Measurements from ENCODE around the gene KLF13. TPM values are rescaled to one million over a fixed set of nuclear protein-coding genes. Genes with fewer than 3 reads are reported as not detected.

Gene KLF13
- total RNA-seq, 1 experiment from 2014 or later: 78.6 TPM

- no peak for TF ChIP-seq TCF7L2 (IDR thresholded peaks at IDR 0.05; ENCODE audit: low read depth, low read length)
- no peak for TF ChIP-seq POLR2AphosphoS5 (IDR thresholded peaks at IDR 0.05; ENCODE audit: low read depth, low read length)
- no peak for TF ChIP-seq CTCF (IDR thresholded peaks at IDR 0.05)
- no peak for TF ChIP-seq SIN3A (IDR thresholded peaks at IDR 0.05; ENCODE audit: borderline replicate concordance, insufficient read depth, low read depth, low read length)
- TF ChIP-seq REST (IDR thresholded peaks at IDR 0.05; ENCODE audit: insufficient read depth in 1 of 2, low read depth in 2 of 2, low read length in 1 of 2): no peak
Measured at GRCh38 chr15:31323627-31324026, 3.0 kb upstream of the KLF13 start.

GRCh38 chr15:31324186-31324585 lies 2.4 kb upstream of the KLF13 start:
- Histone ChIP-seq H3K9me3 (ENCODE audit: control insufficient read depth, insufficient read depth, low read depth, low read length) (no peaks in the 10 kb centered on the region), H3K36me3 (ENCODE audit: control insufficient read depth, insufficient read depth, low read length) (no peaks in the 10 kb centered on the region), H3K27ac (ENCODE audit: low read length) (no peak overlapping the region), H3K4me3 (ENCODE audit: low read depth in 2 of 2, low read length in 2 of 2) (no peak overlapping the region), H3K4me1 (ENCODE audit: control insufficient read depth, insufficient read depth, low read length) (peaks cover 7% of the 10 kb centered on the region), H3K27me3 (ENCODE audit: control insufficient read depth, insufficient read depth, low read length) (no peaks in the 10 kb centered on the region)
- TF ChIP-seq REST (IDR thresholded peaks at IDR 0.05; ENCODE audit: insufficient read depth in 1 of 2, low read depth in 2 of 2, low read length in 1 of 2): no peak
- no peak for TF ChIP-seq SIN3A (IDR thresholded peaks at IDR 0.05; ENCODE audit: borderline replicate concordance, insufficient read depth, low read depth, low read length)
- no peak for TF ChIP-seq TCF7L2 (IDR thresholded peaks at IDR 0.05; ENCODE audit: low read depth, low read length)
- TF ChIP-seq CTCF (IDR thresholded peaks at IDR 0.05): no peak
- TF ChIP-seq POLR2AphosphoS5 (IDR thresholded peaks at IDR 0.05; ENCODE audit: low read depth, low read length): no peak
- intact Hi-C loops (cut with micrococcal nuclease; ENCODE audit: unreplicated experiment) (loop anchor here (10.0 kb wide), 1 partner anchor 109 kb away; no protein-coding TSS in a partner anchor), in situ Hi-C loops (cut with HindIII; ENCODE audit: low pct_unique_long_range_greater_than_20kb, low sequenced_read_pairs) (no loop called here)
- DNase-seq (ENCODE audit: low read depth, low spot score) (no peak), ATAC-seq (no peak)
- POLR2A ChIA-PET: no interaction called here
- CTCF ChIA-PET: no interaction called here
- TSS peak; percentile 77 for BruUV-seq (replicated peaks)

More at GRCh38 chr15:31323627-31324026, 3.0 kb upstream of the KLF13 start:
- ChIA-PET POLR2A (no interaction called here), CTCF (no interaction called here)
- ATAC-seq (no peak), DNase-seq (ENCODE audit: low read depth, low spot score) (no peak)
- no peaks in the 10 kb centered on the region for H3K27me3 ChIP-seq (ENCODE audit: control insufficient read depth, insufficient read depth, low read length)
- BruUV-seq (replicated peaks): no TSS peak
- H3K4me3 ChIP-seq (ENCODE audit: low read depth in 2 of 2, low read length in 2 of 2): no peak overlapping the region
- peaks cover 7% of the 10 kb centered on the region; the same call in 1 of the 2 replicates for H3K4me1 ChIP-seq (ENCODE audit: control insufficient read depth, insufficient read depth, low read length)
- no peaks in the 10 kb centered on the region for H3K36me3 ChIP-seq (ENCODE audit: control insufficient read depth, insufficient read depth, low read length)
- no peaks in the 10 kb centered on the region for H3K9me3 ChIP-seq (ENCODE audit: control insufficient read depth, insufficient read depth, low read depth, low read length)
- intact Hi-C loops (cut with micrococcal nuclease; ENCODE audit: unreplicated experiment) (loop anchor here (10.0 kb wide), 1 partner anchor 109 kb away; no protein-coding TSS in a partner anchor), in situ Hi-C loops (cut with HindIII; ENCODE audit: low pct_unique_long_range_greater_than_20kb, low sequenced_read_pairs) (no loop called here)
- no peak overlapping the region for H3K27ac ChIP-seq (ENCODE audit: low read length)
